Bronchial epithelial cell (primary cell): Measurements from ENCODE around the gene C16orf95. TPM values are rescaled to one million over a fixed set of nuclear protein-coding genes. Genes with fewer than 3 reads are reported as not detected.
"Not testable (repeated sequence)": the region's sequence is repeated elsewhere in the genome, so short reads cannot be mapped to it uniquely, and the experiment has no call there.

ENCODE experiments used
- DNase-seq: peaks from one replicate; pipeline ENCODE4 v3.0.0-alpha.2; 2010; ENCODE audit warnings: low read depth
- FAIRE-seq: peaks from 2 replicates; lab custom pipeline; 2011; peaks lifted over from hg19 to GRCh38; lab: Jason Lieb, UNC
- H3K27me3 ChIP-seq: 2 replicates; pipeline ENCODE4 v1.5.1; 2011; ENCODE audit warnings: low read length; ENCODE audit not compliant: control insufficient read depth, insufficient read depth
- H3K36me3 ChIP-seq: 2 replicates; pipeline ENCODE4 v1.5.1; 2011; ENCODE audit warnings: low read length; ENCODE audit not compliant: control insufficient read depth, insufficient read depth
- H3K4me3 ChIP-seq: 2 replicates; pipeline ENCODE4 v1.5.1; 2011; ENCODE audit warnings: mild to moderate bottlenecking, low read depth, low read length, control low read depth
- CTCF ChIP-seq: IDR thresholded peaks from 2 replicates; pipeline ENCODE4 v1.5.1; 2011; ENCODE audit warnings: mild to moderate bottlenecking, moderate library complexity, low read length, control low read depth, inconsistent platforms; ENCODE audit not compliant: insufficient read depth, severe bottlenecking
- total RNA-seq: library from RNA; depleted of rRNA; stranded (reverse); fragments of >200 nt; gene quantifications from 2 replicates; pipeline ENCODE4 v1.2.1, GENCODE V29; 2014

Gene C16orf95
- total RNA-seq, 1 donor from 2014 or later: 0.79 TPM

- no peak for DNase-seq
- Histone ChIP-seq H3K27me3 (no peaks in the 10 kb centered on the region), H3K4me3 (no peak overlapping the region), H3K36me3 (peaks cover 41% of the 10 kb centered on the region)
- FAIRE-seq: no peak
- no peak for TF ChIP-seq CTCF
These were observed 26.5 kb upstream of the C16orf95 start for GRCh38 chr16:87343753-87344050.

GRCh38 chr16:87342978-87343752 is 26.0 kb upstream of the C16orf95 start:
- H3K4me3 ChIP-seq: no peak overlapping the region
- DNase-seq: no peak
- no peaks in the 10 kb centered on the region for H3K27me3 ChIP-seq
- peaks cover 40% of the 10 kb centered on the region for H3K36me3 ChIP-seq
- FAIRE-seq: peak; percentile 52
- TF ChIP-seq CTCF: no peak

- Histone ChIP-seq H3K4me3 (no peak overlapping the region), H3K27me3 (no peaks in the 10 kb centered on the region), H3K36me3 (peaks cover 38% of the 10 kb centered on the region)
- DNase-seq: no peak
- no peak for TF ChIP-seq CTCF
- FAIRE-seq: no peak
These were observed 25.3 kb upstream of the C16orf95 start for GRCh38 chr16:87342504-87342903.

GRCh38 chr16:87340198-87340597 is 23.0 kb upstream of the C16orf95 start:
- H3K36me3 ChIP-seq: peaks cover 43% of the 10 kb centered on the region
- no peak for TF ChIP-seq CTCF
- no peak for FAIRE-seq

GRCh38 chr16:87339724-87340105 is 22.5 kb upstream of the C16orf95 start:
- not testable (repeated sequence) for H3K4me3 ChIP-seq, H3K27me3 ChIP-seq, FAIRE-seq, DNase-seq
- peaks cover 47% of the 10 kb centered on the region for H3K36me3 ChIP-seq

More at GRCh38 chr16:87340198-87340597, 23.0 kb upstream of the C16orf95 start:
- H3K4me3 ChIP-seq: no peak overlapping the region
- DNase-seq: no peak
- H3K27me3 ChIP-seq: no peaks in the 10 kb centered on the region

GRCh38 chr16:87339086-87339723 is 22.0 kb upstream of the C16orf95 start:
- FAIRE-seq (no peak), DNase-seq (no peak)
- no peak for TF ChIP-seq CTCF
- peaks cover 49% of the 10 kb centered on the region for H3K36me3 ChIP-seq
- no peak overlapping the region for H3K4me3 ChIP-seq
- no peaks in the 10 kb centered on the region for H3K27me3 ChIP-seq
